ENCODE results near the gene RABAC1.
"Not testable (repeated sequence)": the region's sequence is repeated elsewhere in the genome, so short reads cannot be mapped to it uniquely, and the experiment has no call there.

Gene RABAC1

GRCh38 chr19:41947091-41947490 lies 12.0 kb downstream of the RABAC1 start:
- FAIRE-seq (no peak), DNase-seq (ENCODE audit: low spot score) (no peak)

GRCh38 chr19:41945135-41945766 lies 13.9 kb downstream of the RABAC1 start:
- DNase-seq (ENCODE audit: low spot score) (no peak), FAIRE-seq (no peak)

GRCh38 chr19:41944336-41944735 lies 14.8 kb downstream of the RABAC1 start:
- FAIRE-seq (no peak), DNase-seq (ENCODE audit: low spot score) (no peak)

- FAIRE-seq (no peak), DNase-seq (ENCODE audit: low spot score) (no peak)
Observed at GRCh38 chr19:41941410-41942202, 17.5 kb downstream of the RABAC1 start.

- FAIRE-seq (no peak), DNase-seq (ENCODE audit: low spot score) (no peak)
Observed at GRCh38 chr19:41940731-41941409, 18.3 kb downstream of the RABAC1 start.

GRCh38 chr19:41939861-41940730 lies 19.0 kb downstream of the RABAC1 start:
- FAIRE-seq: no peak
- no peak for DNase-seq (ENCODE audit: low spot score)

- not testable (repeated sequence) for FAIRE-seq; DNase-seq (ENCODE audit: low spot score)
Observed at GRCh38 chr19:41939209-41939608, 19.9 kb downstream of the RABAC1 start.

- DNase-seq (ENCODE audit: low spot score) (no peak), FAIRE-seq (no peak)
Observed at GRCh38 chr19:41937525-41938468, 21.3 kb downstream of the RABAC1 start.

GRCh38 chr19:41936961-41937360 lies 22.2 kb downstream of the RABAC1 start:
- FAIRE-seq: no peak

GRCh38 chr19:41936416-41936850 lies 22.7 kb downstream of the RABAC1 start:
- FAIRE-seq (no peak), DNase-seq (ENCODE audit: low spot score) (no peak)

More at GRCh38 chr19:41936961-41937360, 22.2 kb downstream of the RABAC1 start:
- DNase-seq (ENCODE audit: low spot score): no peak

- DNase-seq (ENCODE audit: low spot score) (no peak), FAIRE-seq (no peak)
Observed at GRCh38 chr19:41935760-41936415, 23.2 kb downstream of the RABAC1 start.

- peak; percentile 26 for DNase-seq (ENCODE audit: low spot score)
- no peak for FAIRE-seq
Observed at GRCh38 chr19:41934849-41935374, 24.2 kb downstream of the RABAC1 start.

- no peak for DNase-seq (ENCODE audit: low spot score)
- FAIRE-seq: no peak
Observed at GRCh38 chr19:41933693-41934426, 25.3 kb downstream of the RABAC1 start.

GRCh38 chr19:41932720-41933332 lies 26.3 kb downstream of the RABAC1 start:
- DNase-seq (ENCODE audit: low spot score): no peak
- FAIRE-seq: no peak

- DNase-seq (ENCODE audit: low spot score) (no peak), FAIRE-seq (no peak)
Observed at GRCh38 chr19:41932259-41932719, 26.8 kb downstream of the RABAC1 start.

GRCh38 chr19:41930926-41931592 lies 28.1 kb downstream of the RABAC1 start:
- DNase-seq (ENCODE audit: low spot score) (no peak), FAIRE-seq (no peak)

- FAIRE-seq (no peak), DNase-seq (ENCODE audit: low spot score) (no peak)
Observed at GRCh38 chr19:41930322-41930722, 28.8 kb downstream of the RABAC1 start.

Measured in RCC 7860 (cell line).